Stimulated activated CD4-positive, alpha-beta T cell treated with anti-CD3 and anti-CD28 coated beads, Interleukin-2, amount 100 ng/mL, for 4 hours (primary cell): ENCODE measurements around the gene OPRPN.

ENCODE experiments used
- DNase-seq: peaks from one replicate; pipeline ENCODE4 v3.0.0-alpha.2; 2020; ENCODE audit warnings: low read depth

OPRPN gene

GRCh38 chr4:70397580-70397979 is at the start of gene OPRPN:
OPRPN (plus strand) TSS chr4:70397940; CDS start chr4:70399286, 1,346 bp downstream.
- no peak for DNase-seq

GRCh38 chr4:70356185-70356584 is 41.6 kb upstream of the OPRPN start:
- no peak for DNase-seq

GRCh38 chr4:70359115-70359661 is 38.6 kb upstream of the OPRPN start:
- no peak for DNase-seq

GRCh38 chr4:70360460-70360859 is 37.3 kb upstream of the OPRPN start, which contains the start of gene SMR3A:
SMR3A (plus strand) TSS chr4:70360760; CDS start chr4:70362116, 1,356 bp downstream.
- no peak for DNase-seq

GRCh38 chr4:70364002-70364401 is 33.7 kb upstream of the OPRPN start:
- DNase-seq: no peak

GRCh38 chr4:70365479-70365878 is 32.3 kb upstream of the OPRPN start:
- no peak for DNase-seq

- no peak for DNase-seq
Observed at GRCh38 chr4:70367813-70368212, 29.9 kb upstream of the OPRPN start.

GRCh38 chr4:70371987-70372386 is 25.8 kb upstream of the OPRPN start:
- no peak for DNase-seq

- no peak for DNase-seq
Observed at GRCh38 chr4:70372760-70373159, 25.0 kb upstream of the OPRPN start.

- no peak for DNase-seq
Observed at GRCh38 chr4:70380578-70380977, 17.2 kb upstream of the OPRPN start.

- DNase-seq: no peak
Observed at GRCh38 chr4:70382691-70383181, 15.0 kb upstream of the OPRPN start, which contains the start of gene SMR3B. SMR3B (plus strand) TSS chr4:70383131; CDS start chr4:70384511, 1,380 bp downstream.

- DNase-seq: no peak
Observed at GRCh38 chr4:70392057-70392776, 5.5 kb upstream of the OPRPN start.

GRCh38 chr4:70399319-70399718 is 1.6 kb downstream of the OPRPN start:
- no peak for DNase-seq

GRCh38 chr4:70402762-70403161 is 5.0 kb downstream of the OPRPN start:
- no peak for DNase-seq

GRCh38 chr4:70405765-70406164 is 8.0 kb downstream of the OPRPN start:
- DNase-seq: no peak

- DNase-seq: no peak
Observed at GRCh38 chr4:70425306-70425705, 27.6 kb downstream of the OPRPN start.

GRCh38 chr4:70426789-70427188 is 29.0 kb downstream of the OPRPN start:
- no peak for DNase-seq

GRCh38 chr4:70437197-70437596 is 39.5 kb downstream of the OPRPN start:
- DNase-seq: no peak

GRCh38 chr4:70442474-70442873 is 44.7 kb downstream of the OPRPN start:
- DNase-seq: no peak

GRCh38 chr4:70443329-70443728 is 45.6 kb downstream of the OPRPN start:
- no peak for DNase-seq

GRCh38 chr4:70449220-70449619 is 51.5 kb downstream of the OPRPN start:
- DNase-seq: no peak

GRCh38 chr4:70452946-70453345 is 55.2 kb downstream of the OPRPN start:
- DNase-seq: no peak
